GM12891 (cell line): ENCODE data around the gene CFAP45.
"Not testable (repeated sequence)": the region's sequence is repeated elsewhere in the genome, so short reads cannot be mapped to it uniquely, and the experiment has no call there.

Experiments
- DNase-seq: peaks from one replicate; pipeline ENCODE4 v3.0.0; 2011; ENCODE audit warnings: low spot score; ENCODE audit not compliant: insufficient read length
- FAIRE-seq: peaks from 2 replicates; lab custom pipeline; 2011; peaks lifted over from hg19 to GRCh38; lab: Jason Lieb, UNC
- PAX5 ChIP-seq: IDR thresholded peaks from 2 replicates; pipeline ENCODE4 v1.6.1; 2011; ENCODE audit warnings: low read length, moderate library complexity, mild to moderate bottlenecking; ENCODE audit not compliant: insufficient read depth, severe bottlenecking
- POLR2A ChIP-seq: IDR thresholded peaks from 2 replicates; pipeline ENCODE4 v1.6.1; 2011; ENCODE audit warnings: low read depth, low read length, control low read depth
- POLR2AphosphoS5 ChIP-seq: IDR thresholded peaks from 2 replicates; pipeline ENCODE4 v1.6.1; 2011; ENCODE audit warnings: low read depth, low read length, control low read depth
- POU2F2 ChIP-seq: IDR thresholded peaks from 2 replicates; pipeline ENCODE4 v1.6.1; 2011; ENCODE audit warnings: low read depth, mild to moderate bottlenecking, control low read depth, low read length, moderate library complexity
- SPI1 ChIP-seq: IDR thresholded peaks from 2 replicates; pipeline ENCODE4 v1.6.1; 2011; ENCODE audit warnings: low read depth, low read length, control low read depth
- TAF1 ChIP-seq: IDR thresholded peaks from 2 replicates; pipeline ENCODE4 v1.6.1; 2011; ENCODE audit warnings: low read depth, low read length, control low read depth

CFAP45 gene

DNA sequence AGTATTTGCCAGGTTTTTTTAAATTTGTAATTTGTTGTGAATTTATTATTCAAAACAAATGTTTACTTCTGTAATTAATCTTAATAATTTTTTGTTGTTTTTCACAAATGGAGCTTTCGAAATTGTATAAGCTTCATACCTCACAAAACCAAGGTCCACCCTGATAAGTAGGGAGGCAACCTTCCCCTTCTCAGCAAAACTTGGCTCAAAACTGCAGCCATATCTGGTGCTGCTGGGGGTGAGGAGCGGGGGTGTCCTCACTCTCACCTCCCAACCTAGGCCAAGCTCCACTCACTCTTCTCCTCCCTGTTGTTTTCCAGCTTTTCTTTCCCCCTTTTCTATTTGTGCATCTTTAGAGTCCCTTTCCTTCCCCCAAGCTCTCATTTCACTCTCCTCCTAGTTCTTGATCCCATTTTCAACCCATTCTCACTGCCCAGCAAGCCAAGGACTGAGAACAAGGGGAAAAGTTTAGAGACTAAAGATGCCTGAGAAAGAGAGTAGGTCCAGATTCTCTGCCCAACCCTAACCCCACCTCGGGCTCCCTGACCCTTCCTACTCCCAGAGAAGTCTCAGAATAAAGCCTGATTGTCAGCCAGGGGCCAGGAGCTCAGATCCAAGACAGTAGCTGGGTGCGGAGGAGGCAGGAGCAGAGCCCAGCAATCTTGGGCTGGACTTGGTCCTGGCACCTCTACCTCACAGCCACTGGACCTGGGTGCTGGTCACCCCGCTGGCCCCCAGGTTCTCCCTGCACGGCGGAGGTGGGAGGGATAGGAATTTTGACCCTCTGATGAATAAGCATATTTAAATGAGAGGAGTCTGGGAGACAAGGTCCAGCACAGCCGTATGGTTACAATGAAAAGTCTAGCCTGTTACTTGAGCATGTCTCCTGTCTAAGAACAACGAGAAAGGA is 8.3 kb upstream of the CFAP45 start:
- FAIRE-seq (no peak), DNase-seq (no peak)
- TF ChIP-seq POU2F2: no peak
- TF ChIP-seq PAX5: no peak
- no peak for TF ChIP-seq POLR2AphosphoS5
- no peak for TF ChIP-seq TAF1
- TF ChIP-seq SPI1: no peak
- TF ChIP-seq POLR2A: no peak

DNA sequence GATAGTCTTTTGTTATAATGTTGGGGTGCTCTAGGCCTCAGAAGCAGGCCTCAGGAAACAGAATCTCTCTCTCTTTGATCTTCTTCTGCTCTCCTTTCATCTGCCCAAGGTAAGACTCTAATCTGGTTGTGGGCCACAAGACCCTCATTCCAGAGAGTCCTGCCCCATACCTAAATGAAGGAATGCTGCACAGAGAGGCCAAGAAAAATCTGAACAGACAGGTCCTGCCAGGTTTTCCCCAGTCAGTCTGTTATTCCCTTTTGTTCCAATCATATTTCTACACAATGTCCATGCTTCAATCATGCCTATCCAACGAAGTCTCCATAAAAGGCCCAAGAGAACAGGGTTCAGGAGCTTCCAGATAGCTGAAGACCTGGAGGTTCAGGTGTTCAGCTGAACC is 7.0 kb upstream of the CFAP45 start:
- FAIRE-seq (no peak), DNase-seq (no peak)
- TF ChIP-seq PAX5 (no peak), TAF1 (no peak), SPI1 (no peak), POLR2AphosphoS5 (no peak)

DNA sequence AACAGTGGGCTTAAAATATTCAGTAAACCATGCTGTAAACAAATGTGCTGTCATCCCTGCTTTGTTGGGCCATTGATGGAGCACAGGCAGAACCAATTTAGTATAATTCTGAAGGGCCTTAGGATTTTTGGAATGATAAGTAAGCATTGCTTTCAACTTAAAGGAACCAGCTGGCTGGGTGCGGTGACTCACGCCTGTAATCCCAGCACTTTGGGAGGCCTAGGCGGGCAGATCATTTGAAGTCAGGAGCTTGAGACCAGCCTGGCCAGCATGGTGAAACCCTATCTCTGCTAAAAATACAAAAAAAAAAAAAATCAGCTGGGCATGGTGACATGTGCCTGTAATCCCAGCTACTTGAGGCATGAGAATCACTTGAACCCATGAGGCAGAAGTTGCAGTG is 4.1 kb upstream of the CFAP45 start:
- FAIRE-seq, DNase-seq: not testable (repeated sequence)

DNA sequence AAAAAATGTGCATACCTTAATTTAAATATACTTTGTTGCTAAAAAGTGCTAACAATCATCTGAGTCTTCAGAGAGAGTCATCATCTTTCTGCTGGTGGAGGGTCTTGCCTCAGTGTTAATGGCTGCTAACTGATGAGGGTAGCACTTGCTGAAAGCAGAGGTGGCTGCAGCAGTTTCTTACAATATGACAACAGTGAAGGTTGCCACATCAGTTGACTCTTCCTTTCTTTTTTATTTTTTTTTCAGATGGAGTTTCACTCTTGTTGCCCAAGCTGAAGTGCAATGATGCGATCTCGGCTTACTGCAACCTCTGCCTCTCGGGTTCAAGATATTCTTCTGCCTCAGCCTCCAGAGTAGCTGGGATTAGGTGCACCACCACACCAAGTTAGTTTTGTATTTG is 2.6 kb upstream of the CFAP45 start:
- DNase-seq (no peak), FAIRE-seq (no peak)
- no peak for TF ChIP-seq SPI1

DNA sequence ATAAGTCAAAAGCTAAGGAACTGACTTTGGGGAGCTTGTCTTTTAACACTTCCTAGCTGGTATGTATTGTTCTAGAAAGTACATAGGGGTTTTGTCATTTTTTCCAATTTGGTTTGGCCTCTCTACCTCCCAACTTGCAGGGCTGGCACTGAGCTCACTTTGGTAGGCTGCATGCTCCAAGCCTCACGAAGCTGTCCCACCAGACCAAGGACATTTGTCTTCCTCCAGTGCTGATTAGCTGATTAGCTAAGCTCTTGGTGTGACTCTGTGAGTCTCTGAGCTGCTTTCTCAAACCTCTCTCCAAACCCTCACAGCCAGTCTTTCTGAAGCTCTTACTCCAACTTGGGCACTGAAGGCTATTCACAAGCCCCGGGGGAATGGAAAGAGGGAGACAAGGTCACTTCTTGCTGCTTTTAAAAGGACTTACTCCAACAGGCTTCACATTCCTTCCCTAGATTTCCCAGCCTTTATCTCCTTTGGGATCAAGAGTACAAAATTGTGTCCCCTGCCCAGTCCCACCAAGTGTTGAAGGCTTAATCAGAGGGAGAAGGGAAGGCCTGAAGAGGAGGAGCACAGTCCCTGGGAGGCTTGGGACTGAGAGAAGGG is 893 bp upstream of the CFAP45 start:
- DNase-seq (no peak), FAIRE-seq (no peak)
- no peak for TF ChIP-seq POU2F2
- no peak for TF ChIP-seq PAX5

DNA sequence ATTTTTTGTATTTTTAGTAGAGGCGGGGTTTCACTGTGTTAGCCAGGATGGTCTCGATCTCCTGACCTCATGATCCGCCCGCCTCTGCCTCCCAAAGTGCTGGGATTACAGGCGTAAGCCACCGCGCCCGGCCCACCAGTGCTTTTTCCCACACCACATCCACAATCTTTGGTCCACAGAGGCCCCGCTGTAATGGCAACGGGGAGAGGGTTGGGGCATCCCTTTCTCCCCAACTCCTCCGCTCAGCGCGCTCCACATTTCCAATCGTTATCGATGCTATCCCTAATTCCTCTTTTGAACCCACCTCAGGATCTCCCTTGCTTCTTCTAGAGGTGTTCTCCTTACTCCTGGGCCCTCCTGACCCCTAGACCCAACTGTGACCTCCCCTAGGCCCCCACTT is 331 bp downstream of the CFAP45 start:
- DNase-seq, FAIRE-seq: not testable (repeated sequence)

DNA sequence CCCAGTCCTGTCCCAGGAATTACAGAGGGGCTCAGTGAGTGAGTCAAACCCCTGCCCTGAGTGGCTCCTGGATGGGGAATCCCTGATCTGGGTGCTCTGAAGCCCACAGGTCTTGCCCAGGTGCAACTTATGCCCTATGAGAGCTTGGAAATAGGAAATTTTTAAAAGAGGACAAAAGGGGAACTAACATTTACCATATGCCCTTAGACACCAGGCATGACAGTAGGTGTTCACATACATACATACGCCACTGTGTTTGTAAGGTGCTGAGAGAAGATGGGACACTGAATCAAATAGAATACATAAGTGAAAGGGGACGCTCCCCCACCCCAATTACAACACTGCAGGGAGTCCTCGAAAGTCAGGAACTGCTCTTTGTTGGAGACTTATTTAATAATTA is 1.4 kb downstream of the CFAP45 start:
- TF ChIP-seq SPI1 (no peak), POLR2AphosphoS5 (no peak), POU2F2 (no peak), POLR2A (no peak), TAF1 (no peak), PAX5 (no peak)
- DNase-seq: no peak
- FAIRE-seq: no peak

DNA sequence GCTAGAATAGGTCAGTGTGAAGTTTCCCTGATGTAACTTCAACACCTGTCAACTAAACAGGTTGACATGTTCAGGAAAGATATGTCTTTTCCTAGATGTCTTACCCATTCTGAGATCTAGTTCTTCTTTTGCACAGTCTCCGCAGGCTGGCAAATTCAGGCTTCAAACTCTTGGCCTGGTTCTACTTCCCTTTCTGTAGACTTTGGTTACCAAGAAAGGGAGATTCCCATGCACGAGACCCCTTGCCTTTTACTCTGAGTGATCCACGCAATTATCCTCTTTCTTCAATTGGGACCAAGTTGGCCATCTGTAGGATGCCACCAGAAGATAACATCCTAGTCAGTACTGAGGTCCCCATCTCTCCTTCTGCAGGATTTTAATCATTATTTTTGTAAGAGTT is 2.0 kb downstream of the CFAP45 start:
- FAIRE-seq (no peak), DNase-seq (no peak)
- no peak for TF ChIP-seq TAF1
- TF ChIP-seq POLR2A: no peak
- no peak for TF ChIP-seq PAX5
- no peak for TF ChIP-seq POU2F2
- TF ChIP-seq SPI1: no peak

DNA sequence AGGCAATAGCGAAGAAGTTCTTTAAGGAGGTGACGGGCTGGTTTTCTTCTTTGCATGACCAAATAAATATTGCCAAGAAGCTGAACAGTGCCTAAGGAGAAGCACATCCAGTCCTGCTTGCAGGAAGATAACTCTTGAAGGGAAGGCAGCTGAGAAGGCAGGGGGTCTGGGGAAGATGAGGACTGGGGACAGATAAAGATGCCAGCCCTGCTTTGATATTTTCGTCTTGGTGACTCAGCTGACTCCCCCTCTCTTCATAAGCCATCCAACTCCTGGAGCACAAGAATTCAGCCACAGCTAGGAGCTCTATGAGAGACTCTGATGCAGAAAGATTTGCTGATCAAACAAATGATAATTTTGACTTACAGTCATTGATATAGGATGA is 3.4 kb downstream of the CFAP45 start:
- FAIRE-seq: no peak
- TF ChIP-seq TAF1 (no peak), PAX5 (no peak), SPI1 (no peak), POLR2A (no peak)
- no peak for DNase-seq

DNA sequence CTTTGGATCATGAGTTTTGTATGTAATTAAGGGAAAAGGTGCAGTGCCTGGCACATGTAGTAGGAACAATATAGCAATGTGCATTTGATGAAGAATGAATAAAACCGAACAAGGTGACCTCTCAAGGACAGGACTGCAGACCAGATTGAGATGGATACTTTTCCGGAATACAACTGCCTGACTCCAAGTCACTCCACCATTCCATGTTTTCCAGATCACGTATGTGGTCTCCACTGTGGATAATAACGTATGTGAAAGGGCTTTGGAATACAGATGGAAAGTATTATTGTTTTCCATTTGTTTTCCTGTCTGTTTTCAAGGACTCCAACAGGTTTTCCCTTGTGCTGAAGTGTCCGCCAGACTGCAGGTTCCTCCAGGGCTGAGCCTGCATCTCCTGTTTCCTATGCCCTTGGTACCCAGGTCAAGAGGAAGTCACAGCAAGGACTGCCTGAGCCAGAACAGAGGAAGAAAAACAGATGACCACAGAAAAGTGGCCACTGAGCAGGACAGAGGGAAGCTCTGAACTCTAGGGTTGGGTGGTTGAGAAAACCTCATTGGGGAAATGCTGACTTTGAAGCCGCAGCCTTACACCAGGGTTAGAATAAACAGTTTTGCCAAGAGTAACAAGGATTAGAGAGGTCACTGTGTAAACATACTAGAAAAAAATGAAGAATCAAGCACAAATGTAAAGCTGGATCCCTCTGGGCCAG is 4.0 kb downstream of the CFAP45 start:
- FAIRE-seq (no peak), DNase-seq (no peak)
- TF ChIP-seq POU2F2 (no peak), POLR2A (no peak), TAF1 (no peak), PAX5 (no peak)

DNA sequence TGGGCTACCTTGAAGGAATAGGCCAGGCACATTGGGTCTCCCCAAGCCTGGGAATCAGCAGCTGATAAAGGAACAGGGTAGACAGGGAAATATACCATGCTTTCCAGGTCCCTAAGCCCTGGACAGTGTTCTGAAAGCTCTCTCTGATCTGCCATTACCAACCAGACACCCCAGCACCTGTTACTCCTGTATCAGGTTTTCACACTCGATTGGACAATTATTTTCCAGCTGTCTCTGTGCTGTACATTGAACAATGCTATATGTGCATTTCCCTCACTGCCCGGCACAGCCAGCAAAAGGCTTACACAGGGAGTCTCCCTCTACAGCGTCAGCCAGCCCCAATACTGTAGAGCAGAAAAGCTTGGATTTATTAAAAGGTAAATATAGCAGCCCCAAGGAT is 4.7 kb downstream of the CFAP45 start:
- DNase-seq: no peak
- no peak for FAIRE-seq
- TF ChIP-seq SPI1 (no peak), TAF1 (no peak), POLR2A (no peak), POLR2AphosphoS5 (no peak), PAX5 (no peak), POU2F2 (no peak)
